ENCODE results near the gene TSPAN15.

Gene TSPAN15

GRCh38 chr10:69451209-69451783, at the start of gene TSPAN15:
Gene TSPAN15 (plus strand): TSS chr10:69451465. CDS start chr10:69451595, 130 bp downstream.
- DNase-seq: peak; percentile 87

GRCh38 chr10:69402386-69402785, 48.9 kb upstream of the TSPAN15 start:
- no peak for DNase-seq

- DNase-seq: no peak
These were observed 48.2 kb upstream of the TSPAN15 start for GRCh38 chr10:69403066-69403465.

GRCh38 chr10:69403519-69403918, 47.7 kb upstream of the TSPAN15 start:
- DNase-seq: no peak

GRCh38 chr10:69404786-69405185, 46.5 kb upstream of the TSPAN15 start:
- DNase-seq: no peak

GRCh38 chr10:69405221-69405620, 46.0 kb upstream of the TSPAN15 start:
- no peak for DNase-seq

- DNase-seq: no peak
These were observed 44.9 kb upstream of the TSPAN15 start for GRCh38 chr10:69406302-69406811.

GRCh38 chr10:69406816-69407580, 44.3 kb upstream of the TSPAN15 start:
- DNase-seq: no peak

- DNase-seq: peak; percentile 50
These were observed 43.5 kb upstream of the TSPAN15 start for GRCh38 chr10:69407621-69408301.

GRCh38 chr10:69408318-69409175, 42.7 kb upstream of the TSPAN15 start:
- peak; percentile 92 for DNase-seq

GRCh38 chr10:69409176-69409495, 42.1 kb upstream of the TSPAN15 start:
- no peak for DNase-seq

GRCh38 chr10:69409968-69410367, 41.3 kb upstream of the TSPAN15 start:
- no peak for DNase-seq

- DNase-seq: no peak
These were observed 40.8 kb upstream of the TSPAN15 start for GRCh38 chr10:69410487-69410886.

GRCh38 chr10:69411476-69411875, 39.8 kb upstream of the TSPAN15 start:
- DNase-seq: no peak

GRCh38 chr10:69412232-69412790, 39.0 kb upstream of the TSPAN15 start:
- DNase-seq: no peak

- peak; percentile 44 for DNase-seq
These were observed 37.9 kb upstream of the TSPAN15 start for GRCh38 chr10:69413221-69413865.

- DNase-seq: no peak
These were observed 36.9 kb upstream of the TSPAN15 start for GRCh38 chr10:69414036-69415018.

GRCh38 chr10:69415049-69415448, 36.2 kb upstream of the TSPAN15 start:
- no peak for DNase-seq

GRCh38 chr10:69415951-69416350, 35.3 kb upstream of the TSPAN15 start:
- no peak for DNase-seq

GRCh38 chr10:69416695-69417094, 34.6 kb upstream of the TSPAN15 start, which contains the start of gene TACR2:
Gene TACR2 (minus strand): TSS chr10:69416918. CDS start chr10:69416323, 595 bp downstream.
- no peak for DNase-seq

GRCh38 chr10:69417542-69417941, 33.7 kb upstream of the TSPAN15 start:
- no peak for DNase-seq
